HG02759 (cell line): ENCODE data around the gene MALT1.

Experiments used
- ATAC-seq: cut with Tn5 transposase; IDR thresholded peaks from one replicate; pipeline ENCODE4 v1.9.1; 2021; ENCODE audit warnings: mild to moderate bottlenecking, moderate library complexity; ENCODE audit not compliant: unreplicated experiment

The MALT1 gene

DNA sequence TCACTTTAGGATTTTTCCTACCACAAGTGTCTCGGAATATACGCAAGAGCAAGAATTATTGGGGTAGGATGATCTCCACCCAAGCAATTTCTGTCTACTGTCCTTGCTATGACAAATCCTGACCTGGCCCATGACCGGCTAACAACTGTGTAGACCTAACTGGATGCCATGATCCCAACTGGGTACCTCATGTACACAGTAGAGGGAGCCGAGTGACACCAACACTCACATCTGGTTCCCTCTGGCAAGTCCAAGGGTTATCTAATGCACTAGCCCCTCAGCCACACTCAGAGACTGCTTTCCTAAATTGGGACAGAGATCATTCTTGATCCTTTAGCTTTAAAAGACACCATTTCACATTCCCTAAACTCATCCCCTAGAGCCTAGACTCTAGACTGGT lies 132.7 kb downstream of the MALT1 start:
- ATAC-seq = no peak
